ENCODE results near the gene GLT8D2.

DNA sequence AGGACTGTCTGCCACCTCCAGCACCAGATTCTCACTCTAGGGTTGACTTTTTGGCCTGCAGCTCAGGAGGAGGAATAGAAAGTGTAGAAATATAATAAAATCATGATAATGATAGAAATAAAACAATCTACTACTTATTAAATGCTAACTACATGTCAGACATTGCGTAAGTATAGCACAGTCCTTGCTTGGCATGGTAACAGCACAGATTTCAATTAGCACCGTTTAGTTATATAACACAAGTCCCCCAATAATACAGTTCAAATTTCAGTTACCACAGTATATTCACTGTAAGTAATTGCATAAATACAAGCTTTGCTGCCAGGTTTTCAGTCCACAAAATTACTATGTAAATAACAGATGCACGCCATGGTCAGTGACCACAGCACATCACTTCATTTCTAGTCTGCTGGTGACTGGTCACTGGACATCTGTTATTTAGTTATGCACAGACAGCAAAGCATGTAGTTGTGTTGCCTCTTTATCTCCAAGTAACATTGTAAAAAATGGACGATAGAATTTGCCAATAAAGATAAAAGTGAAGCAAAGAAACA lies 6.5 kb upstream of the GLT8D2 start:
- TF ChIP-seq TAF1 (IDR thresholded peaks at IDR 0.05; ENCODE audit: borderline replicate concordance, low read depth, low read length): no peak
- no peak for TF ChIP-seq POLR2A (IDR thresholded peaks at IDR 0.05; ENCODE audit: low read depth, low read length)
- no peak for TF ChIP-seq POLR2AphosphoS5 (IDR thresholded peaks at IDR 0.05; ENCODE audit: low read depth, low read length)
